GM12864 (cell line): ENCODE data around the gene RALGAPA1.
"Not testable (repeated sequence)": the region's sequence is repeated elsewhere in the genome, so short reads cannot be mapped to it uniquely, and the experiment has no call there.

Source experiments
- DNase-seq: peaks from one replicate; pipeline ENCODE4 v3.0.0-alpha.2; 2011; ENCODE audit warnings: low read depth
- H3K4me3 ChIP-seq: 2 replicates; pipeline ENCODE4 v1.5.1; 2011; ENCODE audit warnings: mild to moderate bottlenecking, low read depth, low read length, control low read depth
- TF ChIP-seq, protein P1 (sequence below): IDR thresholded peaks from 2 replicates; pipeline ENCODE4 v1.5.1; 2011; ENCODE audit warnings: low read depth, mild to moderate bottlenecking, moderate library complexity, low read length, control low read depth, inconsistent platforms; ENCODE audit errors: missing control alignments

Gene RALGAPA1

DNA sequence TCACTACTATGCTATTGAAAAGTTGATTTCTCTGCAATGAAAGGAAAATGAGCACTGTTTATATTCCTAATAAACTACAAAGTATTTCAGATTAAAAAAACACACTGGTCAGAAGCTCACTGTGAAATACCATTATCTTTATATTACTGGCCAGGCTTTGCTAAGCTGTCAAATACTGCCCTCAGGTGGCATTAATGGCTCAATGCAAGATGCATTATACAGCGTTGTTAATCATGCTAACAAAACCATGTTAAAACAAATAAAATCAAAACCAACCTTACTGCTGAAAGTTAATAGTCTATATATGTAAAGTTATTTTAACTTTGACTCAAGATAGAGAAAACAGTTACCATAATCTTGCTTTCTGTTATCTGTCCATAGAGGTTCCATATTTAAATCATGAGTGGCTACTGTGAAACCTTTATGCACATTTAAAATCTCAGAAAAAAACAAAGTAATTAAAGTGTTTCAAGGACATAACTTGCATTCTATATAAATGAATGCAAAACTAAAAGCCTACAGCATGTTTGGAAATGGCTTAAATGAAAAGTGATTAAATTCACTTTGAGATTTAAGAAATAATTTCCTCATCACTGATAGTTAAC is 121.7 kb downstream of the RALGAPA1 start:
- TF ChIP-seq, protein P1, sequence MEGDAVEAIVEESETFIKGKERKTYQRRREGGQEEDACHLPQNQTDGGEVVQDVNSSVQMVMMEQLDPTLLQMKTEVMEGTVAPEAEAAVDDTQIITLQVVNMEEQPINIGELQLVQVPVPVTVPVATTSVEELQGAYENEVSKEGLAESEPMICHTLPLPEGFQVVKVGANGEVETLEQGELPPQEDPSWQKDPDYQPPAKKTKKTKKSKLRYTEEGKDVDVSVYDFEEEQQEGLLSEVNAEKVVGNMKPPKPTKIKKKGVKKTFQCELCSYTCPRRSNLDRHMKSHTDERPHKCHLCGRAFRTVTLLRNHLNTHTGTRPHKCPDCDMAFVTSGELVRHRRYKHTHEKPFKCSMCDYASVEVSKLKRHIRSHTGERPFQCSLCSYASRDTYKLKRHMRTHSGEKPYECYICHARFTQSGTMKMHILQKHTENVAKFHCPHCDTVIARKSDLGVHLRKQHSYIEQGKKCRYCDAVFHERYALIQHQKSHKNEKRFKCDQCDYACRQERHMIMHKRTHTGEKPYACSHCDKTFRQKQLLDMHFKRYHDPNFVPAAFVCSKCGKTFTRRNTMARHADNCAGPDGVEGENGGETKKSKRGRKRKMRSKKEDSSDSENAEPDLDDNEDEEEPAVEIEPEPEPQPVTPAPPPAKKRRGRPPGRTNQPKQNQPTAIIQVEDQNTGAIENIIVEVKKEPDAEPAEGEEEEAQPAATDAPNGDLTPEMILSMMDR = peak; percentile 74
- no peak overlapping the region for H3K4me3 ChIP-seq
- peak; percentile 19 for DNase-seq

GRCh38 chr14:35683688-35684087 is 125.4 kb downstream of the RALGAPA1 start:
- H3K4me3 ChIP-seq, DNase-seq: not testable (repeated sequence)

DNA sequence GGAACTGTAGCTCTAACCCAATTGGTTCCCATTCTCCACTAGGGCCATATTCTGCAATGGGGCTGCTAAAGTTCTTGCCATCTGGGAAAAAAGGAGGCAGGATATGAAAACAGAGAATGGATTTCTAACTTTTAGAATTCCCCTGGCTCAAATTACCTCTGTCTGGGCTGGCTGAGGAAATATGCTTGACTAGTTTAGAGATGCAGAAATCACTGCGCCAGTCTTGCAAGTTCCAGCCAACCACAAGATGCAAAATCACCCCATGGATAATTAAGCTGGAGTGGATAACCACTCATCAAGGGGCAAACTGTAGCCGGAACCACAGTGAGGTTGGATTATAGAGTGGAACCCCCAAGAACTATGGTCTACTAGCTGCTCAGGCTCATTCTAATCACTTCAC is 126.3 kb downstream of the RALGAPA1 start:
- H3K4me3 ChIP-seq = no peak overlapping the region
- no peak for DNase-seq
- TF ChIP-seq, protein P1 = no peak

GRCh38 chr14:35678403-35679028 is 130.6 kb downstream of the RALGAPA1 start:
- TF ChIP-seq, protein P1 = no peak
- DNase-seq = no peak
- H3K4me3 ChIP-seq = no peak overlapping the region

DNA sequence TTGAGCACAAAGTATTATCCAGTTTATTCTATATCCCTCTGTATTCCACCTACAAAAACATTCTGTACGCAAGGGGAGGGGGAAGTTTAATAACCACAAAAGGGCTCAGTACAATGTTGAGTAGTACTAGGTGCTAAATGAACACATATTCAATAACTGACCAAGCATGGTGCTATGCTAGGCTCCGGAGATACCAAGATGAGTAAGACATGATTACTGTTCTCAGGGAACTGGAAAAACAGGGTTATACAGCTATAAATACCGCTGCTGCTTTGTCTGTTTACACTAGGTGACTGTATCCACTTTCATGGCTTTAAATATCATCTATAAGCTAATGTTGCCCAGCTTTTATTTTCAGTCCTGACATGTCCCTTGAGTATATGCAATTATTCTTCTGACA is 139.3 kb downstream of the RALGAPA1 start:
- H3K4me3 ChIP-seq = no peak overlapping the region
- DNase-seq = no peak
- TF ChIP-seq, protein P1 = no peak

DNA sequence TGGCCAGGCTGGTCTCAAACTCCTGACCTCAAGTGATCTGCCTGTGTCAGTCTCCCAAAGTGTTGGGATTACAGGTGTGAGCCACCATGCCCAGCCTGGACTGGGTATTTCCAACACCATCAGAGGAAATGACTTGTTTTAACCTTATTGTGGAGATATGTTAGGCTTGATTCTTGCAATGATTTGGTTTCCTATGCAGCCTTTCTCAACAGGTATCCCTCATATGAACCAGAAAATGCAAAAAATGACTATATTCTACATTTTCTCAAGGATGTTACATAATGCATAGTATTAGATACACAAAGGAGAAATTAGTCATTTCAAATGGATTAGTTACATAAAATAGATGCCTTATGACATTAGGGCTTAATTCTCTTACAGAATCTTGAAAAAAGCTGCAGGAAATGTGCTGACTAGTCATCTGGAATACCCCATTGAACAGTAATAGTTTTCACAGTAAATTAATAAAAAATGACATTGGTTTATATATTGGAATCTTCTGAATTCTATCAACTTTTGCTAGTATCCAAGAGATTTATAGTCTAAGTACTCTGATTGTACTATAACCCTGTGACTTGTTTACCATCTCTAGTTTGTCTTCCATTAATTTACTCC is 142.6 kb downstream of the RALGAPA1 start:
- TF ChIP-seq, protein P1 = no peak
- DNase-seq = no peak
- no peak overlapping the region for H3K4me3 ChIP-seq

- H3K4me3 ChIP-seq = no peak overlapping the region
- TF ChIP-seq, protein P1 = no peak
- no peak for DNase-seq
Observed at GRCh38 chr14:35661875-35662274, 147.2 kb downstream of the RALGAPA1 start.
